Stimulated activated CD4-positive, alpha-beta T cell treated with anti-CD3 and anti-CD28 coated beads, Interleukin-15, amount 100 ng/mL, for 24 hours (primary cell): Measurements from ENCODE around the gene OBSCN.
"Not testable (repeated sequence)": the region's sequence is repeated elsewhere in the genome, so short reads cannot be mapped to it uniquely, and the experiment has no call there.

Experiments
- DNase-seq: peaks from one replicate; pipeline ENCODE4 v3.0.0-alpha.2; 2020

OBSCN gene

GRCh38 chr1:228265167-228265566 lies 57.3 kb downstream of the OBSCN start:
- no peak for DNase-seq

GRCh38 chr1:228267962-228268880 lies 60.4 kb downstream of the OBSCN start:
- DNase-seq: no peak

DNA sequence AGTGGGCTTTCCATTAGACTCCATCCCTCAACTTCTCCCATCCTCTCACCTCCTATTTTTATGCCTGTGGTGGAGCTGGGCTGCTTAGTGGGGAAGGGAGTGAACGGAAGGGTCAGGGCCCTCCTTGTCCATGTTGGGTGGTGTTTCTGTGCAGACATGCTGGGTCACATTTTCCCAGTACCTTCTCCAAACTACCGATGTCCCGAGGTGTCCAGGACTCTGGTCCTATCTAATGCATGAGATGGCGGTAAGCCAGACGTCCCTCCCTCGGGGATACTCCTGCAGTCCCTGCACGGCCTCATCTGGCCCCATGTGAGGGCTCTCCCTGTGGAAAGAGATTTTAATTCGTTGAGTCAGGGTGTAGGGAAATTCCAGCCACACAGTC lies 61.0 kb downstream of the OBSCN start:
- no peak for DNase-seq

DNA sequence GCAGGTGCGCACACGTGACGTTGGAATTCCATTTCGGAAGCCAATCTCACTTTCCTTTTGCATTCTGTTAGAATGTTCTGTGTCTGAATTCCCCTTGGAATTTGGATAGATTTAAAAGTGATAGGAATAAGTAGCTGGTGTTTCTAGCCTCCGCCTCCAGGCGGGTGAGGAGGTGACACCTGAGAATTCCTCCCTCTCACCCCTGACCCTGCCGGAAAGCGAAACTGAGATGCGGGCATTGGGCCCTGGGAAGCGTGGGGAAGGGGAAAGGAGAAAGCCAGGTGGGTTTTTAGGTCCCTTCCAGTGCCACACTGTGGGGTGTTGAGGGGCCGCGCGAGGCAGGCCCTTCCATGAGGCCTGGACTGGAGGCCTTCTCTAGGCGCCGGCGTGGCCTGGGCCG lies 61.6 kb downstream of the OBSCN start:
- not testable (repeated sequence) for DNase-seq

DNA sequence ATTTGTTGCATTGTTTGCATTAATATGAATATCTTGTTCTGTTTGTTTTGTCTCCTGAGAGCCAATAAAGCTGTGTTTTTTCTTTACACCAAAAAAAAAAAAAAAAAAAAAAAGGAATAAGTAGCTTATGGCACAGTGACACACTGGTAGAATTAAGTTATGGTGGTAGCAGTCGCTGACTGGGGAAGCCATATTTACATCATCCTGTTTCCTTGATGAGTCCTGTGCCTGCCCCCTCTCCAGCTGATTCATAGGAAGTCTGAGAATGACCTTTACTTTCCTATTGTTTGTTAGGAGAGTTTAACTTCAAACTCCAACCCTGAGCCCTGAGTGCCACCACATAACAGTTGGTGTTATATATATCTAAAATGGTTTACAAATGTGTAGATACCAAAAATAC lies 62.2 kb downstream of the OBSCN start:
- no peak for DNase-seq

GRCh38 chr1:228271701-228272251 lies 63.9 kb downstream of the OBSCN start:
- no peak for DNase-seq

- no peak for DNase-seq
These were observed 64.5 kb downstream of the OBSCN start for GRCh38 chr1:228272331-228272791.

- DNase-seq: no peak
These were observed 65.2 kb downstream of the OBSCN start for GRCh38 chr1:228272831-228273571.

- no peak for DNase-seq
These were observed 66.0 kb downstream of the OBSCN start for GRCh38 chr1:228273720-228274451.

DNA sequence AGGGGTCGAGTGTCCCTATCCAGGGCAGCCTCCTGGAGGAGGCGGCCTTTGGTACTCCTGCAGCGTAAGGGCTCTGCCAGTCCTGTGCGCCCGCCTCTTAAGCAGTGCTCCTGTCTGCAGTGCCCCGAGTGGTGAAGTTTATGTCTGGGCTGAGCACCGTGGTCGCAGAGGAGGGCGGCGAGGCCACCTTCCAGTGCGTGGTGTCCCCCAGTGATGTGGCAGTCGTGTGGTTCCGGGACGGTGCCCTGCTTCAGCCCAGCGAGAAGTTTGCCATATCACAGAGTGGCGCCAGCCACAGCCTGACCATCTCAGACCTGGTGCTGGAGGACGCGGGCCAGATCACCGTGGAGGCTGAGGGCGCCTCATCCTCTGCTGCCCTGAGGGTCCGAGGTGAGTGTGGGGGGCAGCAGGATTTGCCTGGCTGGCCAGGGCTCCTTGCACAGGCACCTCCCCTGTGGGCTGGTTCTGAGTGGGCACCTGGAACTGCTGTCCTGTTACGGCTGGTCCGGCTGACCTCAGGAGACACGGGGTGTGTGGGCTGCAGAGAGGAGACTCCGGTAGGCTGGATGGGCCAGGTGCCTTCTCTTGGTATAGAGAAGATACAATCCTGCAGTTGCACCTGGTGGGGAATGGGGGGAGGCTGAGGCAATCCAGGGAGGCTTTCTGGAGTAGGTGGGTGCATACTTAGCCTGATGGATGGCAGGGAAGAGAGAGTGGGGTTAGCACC lies 66.8 kb downstream of the OBSCN start:
- DNase-seq: no peak

DNA sequence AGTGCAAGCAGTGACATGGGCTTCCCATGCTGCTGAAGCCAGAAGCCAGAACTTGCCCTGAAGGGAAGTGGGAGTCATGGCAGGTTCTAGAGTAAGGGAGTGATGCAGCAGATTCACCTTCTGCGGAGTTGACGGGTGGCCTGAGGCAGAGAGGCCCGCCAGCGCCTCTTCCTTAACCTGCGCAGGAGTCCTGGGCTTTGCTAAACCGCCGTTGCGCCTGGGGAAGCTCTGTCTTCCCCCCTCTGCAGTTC lies 67.3 kb downstream of the OBSCN start:
- DNase-seq: no peak

DNA sequence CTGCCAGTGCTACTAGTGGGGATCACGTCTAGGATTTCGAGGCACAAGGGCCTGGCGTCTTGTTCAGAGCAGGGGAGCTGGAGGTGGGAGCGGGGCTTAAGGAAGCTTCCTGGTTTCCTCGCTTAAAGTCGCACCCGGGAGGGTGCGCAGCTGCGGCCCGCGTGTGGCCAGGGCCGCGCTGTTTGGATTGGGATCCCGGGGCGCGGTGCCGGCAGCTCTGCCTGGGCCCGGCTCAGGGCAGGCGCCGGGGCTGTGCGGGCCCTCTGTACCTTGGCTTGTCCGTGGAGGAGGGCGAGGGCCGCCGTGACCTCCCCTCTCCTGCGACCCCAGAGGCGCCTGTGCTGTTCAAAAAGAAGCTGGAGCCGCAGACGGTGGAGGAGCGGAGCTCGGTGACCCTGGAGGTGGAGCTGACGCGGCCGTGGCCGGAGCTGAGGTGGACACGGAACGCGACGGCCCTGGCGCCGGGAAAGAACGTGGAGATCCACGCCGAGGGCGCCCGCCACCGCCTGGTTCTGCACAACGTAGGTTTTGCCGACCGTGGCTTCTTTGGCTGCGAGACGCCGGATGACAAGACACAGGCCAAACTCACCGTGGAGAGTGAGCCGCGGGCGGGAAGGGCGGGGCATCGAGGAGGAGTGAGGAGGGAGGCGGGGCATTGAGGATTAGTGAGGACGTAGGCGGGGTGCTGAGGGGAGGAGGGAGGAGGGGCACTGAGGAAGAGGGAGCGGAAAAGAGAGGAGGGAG lies 67.8 kb downstream of the OBSCN start:
- DNase-seq: peak; percentile 95

GRCh38 chr1:228276174-228276831 lies 68.5 kb downstream of the OBSCN start:
- DNase-seq: no peak

GRCh38 chr1:228276901-228277490 lies 69.2 kb downstream of the OBSCN start:
- no peak for DNase-seq

- no peak for DNase-seq
These were observed 69.9 kb downstream of the OBSCN start for GRCh38 chr1:228277491-228278431.

DNA sequence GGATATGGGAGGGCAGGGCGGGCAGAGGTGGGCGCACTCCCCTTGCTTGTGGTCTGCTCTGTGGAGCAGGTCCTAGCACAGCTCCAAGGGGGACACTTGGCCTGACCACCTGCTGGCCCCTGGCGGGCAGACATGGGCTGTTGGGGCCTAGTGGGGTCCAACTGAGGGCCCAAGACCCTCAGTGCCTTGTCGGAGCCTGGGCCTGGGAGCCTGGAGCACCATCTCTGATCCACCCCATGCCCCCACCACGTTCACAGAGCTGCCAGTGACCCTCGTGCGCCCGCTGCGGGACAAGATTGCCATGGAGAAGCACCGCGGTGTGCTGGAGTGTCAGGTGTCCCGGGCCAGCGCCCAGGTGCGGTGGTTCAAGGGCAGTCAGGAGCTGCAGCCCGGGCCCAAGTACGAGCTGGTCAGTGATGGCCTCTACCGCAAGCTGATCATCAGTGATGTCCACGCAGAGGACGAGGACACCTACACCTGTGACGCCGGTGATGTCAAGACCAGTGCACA lies 70.6 kb downstream of the OBSCN start:
- DNase-seq: no peak

DNA sequence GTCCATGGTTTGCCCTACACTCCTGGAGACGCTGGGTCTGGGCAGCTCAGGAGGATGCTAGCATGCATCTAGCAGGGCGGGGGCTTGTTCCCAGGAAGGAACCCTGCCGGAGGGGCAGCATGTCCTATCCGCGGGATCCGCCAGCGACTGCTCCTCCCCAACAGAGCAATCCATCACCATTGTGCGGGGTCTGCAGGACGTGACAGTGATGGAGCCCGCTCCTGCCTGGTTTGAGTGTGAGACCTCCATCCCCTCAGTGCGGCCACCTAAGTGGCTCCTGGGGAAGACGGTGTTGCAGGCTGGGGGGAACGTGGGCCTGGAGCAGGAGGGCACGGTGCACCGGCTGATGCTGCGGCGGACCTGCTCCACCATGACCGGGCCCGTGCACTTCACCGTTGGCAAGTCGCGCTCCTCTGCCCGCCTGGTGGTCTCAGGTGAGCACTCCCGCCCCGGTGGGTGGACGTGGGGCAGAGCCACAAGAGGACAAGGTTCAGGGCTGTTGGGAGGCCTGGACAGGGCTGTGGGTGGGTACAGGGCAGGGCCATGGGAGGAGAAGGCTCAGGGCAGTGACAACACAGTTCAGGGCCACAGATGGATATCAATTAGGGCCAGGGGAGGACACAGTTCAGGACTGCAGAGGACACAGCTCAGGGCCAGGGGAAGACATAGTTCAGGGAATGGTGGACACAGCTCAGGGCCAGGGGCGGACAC lies 71.3 kb downstream of the OBSCN start:
- DNase-seq: no peak

DNA sequence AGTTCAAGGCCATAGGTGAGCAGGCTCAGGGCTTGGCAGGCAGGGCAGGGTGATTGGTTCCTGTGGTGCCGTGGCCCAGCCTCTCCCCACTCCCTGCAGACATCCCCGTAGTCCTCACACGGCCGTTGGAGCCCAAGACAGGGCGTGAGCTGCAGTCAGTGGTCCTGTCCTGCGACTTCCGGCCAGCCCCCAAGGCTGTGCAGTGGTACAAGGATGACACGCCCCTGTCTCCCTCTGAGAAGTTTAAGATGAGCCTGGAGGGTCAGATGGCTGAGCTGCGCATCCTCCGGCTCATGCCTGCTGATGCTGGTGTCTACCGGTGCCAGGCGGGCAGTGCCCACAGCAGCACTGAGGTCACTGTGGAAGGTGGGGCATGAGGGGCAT lies 71.9 kb downstream of the OBSCN start:
- no peak for DNase-seq
